HG03457 (cell line): ENCODE results near the gene MIF4GD.
"Not testable (repeated sequence)": the region's sequence is repeated elsewhere in the genome, so short reads cannot be mapped to it uniquely, and the experiment has no call there.

Experiments
- ATAC-seq: cut with Tn5 transposase; IDR thresholded peaks from one replicate; pipeline ENCODE4 v1.9.1; 2021; ENCODE audit warnings: moderate number of reproducible peaks; ENCODE audit not compliant: unreplicated experiment

MIF4GD gene

DNA sequence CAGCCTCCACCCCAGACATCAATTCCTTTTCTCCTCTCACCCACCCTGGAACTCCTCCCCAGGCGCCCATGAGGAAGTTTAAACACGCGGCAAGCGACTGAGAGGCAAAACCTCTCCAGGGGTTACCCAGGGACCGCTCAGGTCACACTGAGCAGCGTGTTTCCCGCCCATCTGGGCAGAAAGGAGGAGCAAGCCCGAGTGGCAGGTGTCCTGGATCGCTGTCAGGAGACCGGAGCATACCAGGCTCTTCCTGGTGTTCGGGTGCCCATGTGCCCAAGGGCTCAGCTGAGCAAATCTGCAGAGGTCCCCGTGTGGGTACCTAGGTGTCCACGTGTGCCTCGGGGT is 17.7 kb upstream of the MIF4GD start:
- peak; percentile 3 for ATAC-seq

DNA sequence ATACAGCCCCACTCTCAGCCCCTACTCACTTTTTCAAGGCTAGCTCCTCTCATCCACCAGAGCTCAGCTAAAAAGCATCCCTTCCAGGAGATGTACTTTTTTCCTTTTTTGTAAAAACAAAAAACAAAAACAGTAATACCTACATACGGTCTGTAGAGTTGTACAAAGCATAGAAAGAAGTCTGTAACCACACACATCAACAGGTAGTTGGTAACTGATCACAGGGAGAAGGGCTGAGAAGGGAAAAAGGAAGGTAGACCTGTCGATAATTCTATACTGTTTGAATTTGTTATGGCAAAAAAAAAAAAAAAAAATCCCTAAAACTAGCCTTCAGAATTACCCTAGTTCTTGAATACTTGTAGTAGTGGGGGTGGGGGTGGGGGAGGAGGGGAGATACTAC is 17.3 kb upstream of the MIF4GD start:
- ATAC-seq: no peak

DNA sequence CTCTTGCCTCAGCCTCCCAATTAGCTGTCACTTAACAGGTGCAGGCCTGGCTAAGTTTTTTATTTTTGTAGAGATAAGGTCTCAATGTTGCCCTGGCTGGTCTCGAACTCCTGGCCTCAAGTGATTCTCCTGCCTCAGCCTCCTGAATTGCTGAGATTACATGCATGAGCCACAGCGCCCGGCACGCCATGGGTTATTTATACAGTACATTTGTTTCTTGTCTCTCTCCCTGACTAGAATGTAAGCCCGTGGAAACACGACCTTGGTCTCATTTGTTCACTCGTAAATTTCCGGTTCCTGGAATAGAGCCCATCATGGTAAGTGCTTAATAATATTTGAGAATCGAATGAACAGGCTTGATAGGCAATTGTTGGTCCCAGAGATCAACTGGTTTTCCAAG is 16.2 kb upstream of the MIF4GD start:
- ATAC-seq: no peak

GRCh38 chr17:75285123-75285522 is 14.1 kb upstream of the MIF4GD start:
- ATAC-seq: no peak

DNA sequence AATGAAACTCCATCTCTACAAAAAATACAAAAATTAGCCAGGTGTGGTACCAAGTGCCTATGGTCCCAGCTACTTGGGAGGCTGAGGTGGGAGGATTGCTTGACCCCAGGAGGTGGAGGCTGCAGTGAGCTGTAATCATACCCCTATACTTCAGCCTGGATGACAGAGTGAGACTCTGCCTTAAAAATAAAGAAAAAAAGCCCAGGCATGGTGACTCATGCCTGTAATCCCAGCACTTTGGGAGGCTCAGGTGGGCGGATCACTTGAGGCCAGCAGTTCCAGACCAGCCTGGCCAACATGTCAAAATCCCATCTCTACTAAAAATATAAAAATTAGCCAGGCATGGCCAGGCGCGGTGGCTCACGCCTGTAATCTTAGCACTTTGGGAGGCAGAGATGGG is 9.2 kb upstream of the MIF4GD start:
- not testable (repeated sequence) for ATAC-seq

- no peak for ATAC-seq
Measured at GRCh38 chr17:75277664-75278071, 6.6 kb upstream of the MIF4GD start.

GRCh38 chr17:75273977-75274708 is 3.1 kb upstream of the MIF4GD start:
- no peak for ATAC-seq

GRCh38 chr17:75272848-75273184 is 1.8 kb upstream of the MIF4GD start:
- ATAC-seq: no peak

GRCh38 chr17:75271955-75272847 is 1.2 kb upstream of the MIF4GD start:
- ATAC-seq: no peak

GRCh38 chr17:75271233-75271954 is 363 bp upstream of the MIF4GD start:
- peak; percentile 53 for ATAC-seq

DNA sequence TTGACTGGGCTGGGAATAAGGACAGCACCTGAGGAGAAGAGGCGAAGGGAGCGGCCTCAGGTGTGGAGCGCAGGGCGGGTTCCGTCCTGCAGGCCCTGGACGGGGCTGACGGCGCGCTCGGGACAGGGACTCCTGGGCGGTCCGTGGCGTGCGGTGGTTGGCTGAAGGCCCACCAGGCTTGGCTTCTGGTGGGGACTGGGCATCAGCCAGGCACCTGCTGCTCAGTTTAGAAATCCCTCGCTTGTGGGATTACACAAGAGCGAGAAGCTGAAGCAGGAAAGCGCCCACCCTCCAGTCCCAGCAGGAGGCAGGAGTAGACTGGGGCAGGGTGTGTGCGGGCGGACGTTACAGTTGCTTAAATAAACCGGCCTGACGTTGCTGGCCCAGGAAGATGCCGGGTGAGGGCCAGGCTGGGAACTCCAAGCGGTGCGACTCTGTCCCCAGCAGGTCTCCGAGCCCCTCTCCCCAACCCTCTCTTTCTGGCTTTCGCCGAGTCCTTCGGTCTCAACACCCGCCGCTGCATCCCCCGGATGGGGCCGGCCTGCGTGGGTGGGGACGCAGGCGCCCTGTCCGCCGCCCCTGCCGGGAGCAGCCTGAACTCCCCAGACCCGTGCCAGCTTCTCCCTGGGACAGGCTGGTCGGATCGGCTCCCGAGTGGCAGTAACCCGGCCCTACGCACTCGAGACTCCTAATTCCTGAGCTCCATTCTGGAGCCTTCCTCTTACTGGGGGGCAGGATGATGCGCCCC is 639 bp downstream of the MIF4GD start:
- no peak for ATAC-seq

- no peak for ATAC-seq
Measured at GRCh38 chr17:75269844-75270217, 1.2 kb downstream of the MIF4GD start.

- no peak for ATAC-seq
Measured at GRCh38 chr17:75267411-75268232, 3.4 kb downstream of the MIF4GD start.

GRCh38 chr17:75267153-75267410 is 3.9 kb downstream of the MIF4GD start:
- no peak for ATAC-seq

DNA sequence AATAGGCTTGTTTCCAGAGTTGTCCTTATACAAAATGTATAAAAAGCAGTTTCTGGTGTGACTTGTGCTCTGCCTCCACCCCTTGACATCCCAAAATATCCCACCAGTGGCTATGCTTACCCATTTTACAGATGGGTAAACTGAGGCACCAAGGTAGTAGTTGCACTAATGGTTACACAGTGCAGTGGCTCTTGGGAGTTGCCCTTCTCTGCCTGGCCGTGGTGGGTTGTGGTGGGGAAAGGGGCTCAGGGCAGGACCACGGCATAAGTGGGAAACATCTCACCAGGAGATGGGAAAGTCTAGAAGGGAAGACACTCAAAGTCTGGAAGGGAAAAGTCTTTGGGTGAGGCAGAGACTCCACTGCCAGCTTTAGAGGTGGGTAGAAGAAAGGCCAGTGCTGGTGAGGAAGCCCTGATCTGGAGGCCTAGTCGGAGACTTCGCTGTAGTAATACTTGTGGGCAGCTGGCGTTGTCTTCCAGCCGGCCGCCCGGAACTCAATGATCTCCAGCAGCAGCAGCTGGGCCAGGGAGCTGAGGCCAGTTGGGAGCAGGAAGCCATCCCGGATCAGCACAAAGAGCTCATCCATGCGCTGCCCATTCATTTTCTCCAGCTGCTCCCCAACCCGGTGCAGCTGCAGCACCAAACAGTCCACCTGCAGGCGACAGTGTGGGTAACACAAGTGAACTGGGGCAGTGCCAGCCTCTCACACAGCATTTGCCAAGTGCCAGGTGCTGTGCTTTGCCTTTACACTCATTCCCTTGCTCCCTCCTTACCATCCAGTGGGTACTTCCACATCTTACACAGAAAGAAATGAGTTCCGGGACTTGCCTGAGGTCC is 4.5 kb downstream of the MIF4GD start:
- ATAC-seq: no peak

GRCh38 chr17:75265614-75266315 is 5.3 kb downstream of the MIF4GD start:
- ATAC-seq: no peak

- ATAC-seq: no peak
Measured at GRCh38 chr17:75263055-75263454, 8.0 kb downstream of the MIF4GD start.

DNA sequence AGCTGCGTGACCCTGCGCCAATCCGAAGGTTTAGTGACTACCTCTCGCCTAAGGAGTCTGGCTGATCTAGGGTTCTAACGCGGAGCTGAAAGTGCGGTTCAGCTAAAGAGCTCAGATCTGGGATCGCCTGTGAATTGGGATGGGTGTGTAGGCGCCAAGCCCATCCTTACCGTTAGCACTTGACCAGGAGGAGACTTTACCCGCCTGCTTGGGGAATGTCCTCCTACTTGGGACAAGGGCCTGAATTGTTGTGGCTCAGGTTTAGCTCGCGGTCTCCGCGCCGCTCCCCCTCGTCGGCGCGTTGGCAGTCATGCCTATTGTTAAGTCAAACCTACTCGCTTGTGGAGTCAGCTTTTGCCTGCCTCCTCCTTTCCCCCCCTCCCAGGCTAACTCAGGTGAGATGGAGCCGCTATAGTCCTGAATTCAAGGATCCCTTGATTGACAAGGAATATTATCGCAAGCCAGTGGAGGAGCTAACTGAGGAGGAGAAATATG is 8.9 kb downstream of the MIF4GD start:
- no peak for ATAC-seq
